ENCODE data around the gene RAI1.

The RAI1 gene

DNA sequence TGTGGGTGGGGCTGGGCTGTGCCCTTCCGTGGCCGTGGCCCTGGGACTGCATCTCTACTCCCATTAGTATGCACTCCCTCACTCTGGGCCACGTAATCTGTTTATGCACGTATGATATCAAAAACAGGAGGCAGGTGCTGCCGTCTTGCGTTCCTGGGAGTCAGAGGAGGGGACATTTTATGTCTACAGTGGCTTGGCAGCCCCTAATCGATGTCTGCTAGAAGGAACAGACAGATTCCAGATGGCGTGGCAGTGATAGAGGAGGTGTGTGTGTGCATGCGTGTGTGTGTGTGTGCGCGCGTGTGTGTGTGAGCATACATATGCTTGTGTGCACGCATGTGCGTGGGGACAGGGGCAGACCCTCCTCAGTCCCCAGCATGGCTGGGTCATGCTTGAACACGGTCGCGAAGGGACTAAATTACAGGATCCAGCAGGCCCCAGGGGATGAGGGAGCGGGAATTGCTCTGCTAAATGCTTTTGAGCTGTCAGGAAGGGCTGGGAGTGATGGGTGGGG lies 110.8 kb downstream of the RAI1 start:
- Histone ChIP-seq H3K4me1 (peaks cover 0 to 23% (median 0%) of the 10 kb centered on the region in 4 donors), H3K9me3 (no peaks in the 10 kb centered on the region), H3K27ac (no peak overlapping the region), H3K4me3 (no peak overlapping the region), H3K36me3 (peaks cover 5 to 45% (median 32%) of the 10 kb centered on the region in 3 donors), H3K27me3 (no peaks in the 10 kb centered on the region)
- intact Hi-C loops (cut with DNase I; ENCODE audit: low total_unique reads), result no loop called here
- no peak for DNase-seq
- TF ChIP-seq, protein P1, sequence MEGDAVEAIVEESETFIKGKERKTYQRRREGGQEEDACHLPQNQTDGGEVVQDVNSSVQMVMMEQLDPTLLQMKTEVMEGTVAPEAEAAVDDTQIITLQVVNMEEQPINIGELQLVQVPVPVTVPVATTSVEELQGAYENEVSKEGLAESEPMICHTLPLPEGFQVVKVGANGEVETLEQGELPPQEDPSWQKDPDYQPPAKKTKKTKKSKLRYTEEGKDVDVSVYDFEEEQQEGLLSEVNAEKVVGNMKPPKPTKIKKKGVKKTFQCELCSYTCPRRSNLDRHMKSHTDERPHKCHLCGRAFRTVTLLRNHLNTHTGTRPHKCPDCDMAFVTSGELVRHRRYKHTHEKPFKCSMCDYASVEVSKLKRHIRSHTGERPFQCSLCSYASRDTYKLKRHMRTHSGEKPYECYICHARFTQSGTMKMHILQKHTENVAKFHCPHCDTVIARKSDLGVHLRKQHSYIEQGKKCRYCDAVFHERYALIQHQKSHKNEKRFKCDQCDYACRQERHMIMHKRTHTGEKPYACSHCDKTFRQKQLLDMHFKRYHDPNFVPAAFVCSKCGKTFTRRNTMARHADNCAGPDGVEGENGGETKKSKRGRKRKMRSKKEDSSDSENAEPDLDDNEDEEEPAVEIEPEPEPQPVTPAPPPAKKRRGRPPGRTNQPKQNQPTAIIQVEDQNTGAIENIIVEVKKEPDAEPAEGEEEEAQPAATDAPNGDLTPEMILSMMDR (IDR thresholded peaks at IDR 0.05), result no peak

DNA sequence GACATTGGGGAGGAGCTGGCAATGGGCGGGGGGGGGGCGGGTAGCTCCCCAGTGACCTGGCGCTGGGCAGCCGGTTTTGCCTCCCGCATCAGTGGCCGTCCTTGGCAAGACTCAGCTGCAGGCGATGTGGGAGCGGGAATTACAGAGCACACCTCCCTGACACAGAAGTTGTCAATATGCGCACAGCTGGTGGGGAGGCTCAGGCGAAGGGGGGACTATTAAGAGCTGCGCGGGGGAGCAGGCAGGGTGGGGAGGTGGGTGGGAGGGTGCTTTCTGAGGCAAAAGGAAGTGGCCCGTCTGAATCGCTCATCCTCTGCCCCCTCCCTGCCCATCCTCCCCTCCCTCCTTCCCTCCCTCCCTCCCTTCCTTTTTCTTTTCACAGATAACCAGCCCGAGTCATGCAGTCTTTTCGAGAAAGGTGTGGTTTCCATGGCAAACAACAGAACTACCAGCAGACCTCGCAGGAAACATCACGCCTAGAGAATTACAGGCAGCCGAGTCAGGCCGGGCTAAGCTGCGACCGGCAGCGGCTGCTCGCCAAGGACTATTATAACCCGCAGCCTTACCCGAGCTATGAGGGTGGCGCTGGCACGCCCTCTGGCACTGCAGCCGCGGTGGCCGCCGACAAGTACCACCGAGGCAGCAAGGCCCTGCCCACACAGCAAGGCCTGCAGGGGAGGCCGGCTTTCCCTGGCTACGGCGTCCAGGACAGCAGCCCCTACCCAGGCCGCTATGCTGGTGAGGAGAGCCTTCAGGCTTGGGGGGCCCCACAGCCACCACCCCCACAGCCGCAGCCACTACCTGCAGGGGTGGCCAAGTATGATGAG lies 111.5 kb downstream of the RAI1 start:
- H3K27me3 ChIP-seq, result no peaks in the 10 kb centered on the region
- H3K4me3 ChIP-seq, result no peak overlapping the region
- no peaks in the 10 kb centered on the region for H3K9me3 ChIP-seq
- intact Hi-C loops (cut with DNase I; ENCODE audit: low total_unique reads), result no loop called here
- no peak for DNase-seq
- peaks cover 0 to 23% (median 0%) of the 10 kb centered on the region in 4 donors for H3K4me1 ChIP-seq
- H3K27ac ChIP-seq, result no peak overlapping the region
- peaks cover 5 to 52% (median 35%) of the 10 kb centered on the region in 3 donors for H3K36me3 ChIP-seq
- TF ChIP-seq, protein P1 (IDR thresholded peaks at IDR 0.05), result no peak

DNA sequence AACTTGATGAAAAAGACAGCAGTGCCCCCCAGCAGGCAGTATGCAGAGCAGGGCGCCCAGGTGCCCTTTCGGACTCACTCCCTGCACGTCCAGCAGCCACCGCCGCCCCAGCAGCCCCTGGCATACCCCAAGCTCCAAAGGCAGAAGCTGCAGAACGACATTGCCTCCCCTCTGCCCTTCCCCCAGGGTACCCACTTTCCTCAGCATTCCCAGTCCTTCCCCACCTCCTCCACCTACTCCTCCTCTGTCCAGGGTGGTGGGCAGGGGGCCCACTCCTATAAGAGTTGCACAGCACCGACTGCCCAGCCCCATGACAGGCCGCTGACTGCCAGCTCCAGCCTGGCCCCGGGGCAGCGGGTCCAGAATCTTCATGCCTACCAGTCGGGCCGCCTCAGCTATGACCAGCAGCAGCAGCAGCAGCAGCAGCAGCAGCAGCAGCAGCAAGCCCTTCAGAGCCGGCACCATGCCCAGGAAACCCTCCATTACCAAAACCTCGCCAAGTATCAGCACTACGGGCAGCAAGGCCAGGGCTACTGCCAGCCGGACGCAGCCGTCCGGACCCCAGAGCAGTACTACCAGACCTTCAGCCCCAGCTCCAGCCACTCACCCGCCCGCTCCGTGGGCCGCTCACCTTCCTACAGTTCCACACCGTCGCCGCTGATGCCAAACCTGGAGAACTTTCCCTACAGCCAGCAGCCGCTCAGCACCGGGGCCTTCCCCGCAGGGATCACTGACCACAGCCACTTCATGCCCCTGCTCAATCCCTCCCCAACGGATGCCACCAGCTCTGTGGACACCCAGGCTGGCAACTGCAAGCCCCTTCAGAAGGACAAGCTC lies 112.3 kb downstream of the RAI1 start:
- Histone ChIP-seq H3K4me3 (no peak overlapping the region), H3K36me3 (peaks cover 5 to 60% (median 43%) of the 10 kb centered on the region in 3 donors), H3K27me3 (no peaks in the 10 kb centered on the region), H3K27ac (no peak overlapping the region), H3K4me1 (peaks cover 0 to 23% (median 0%) of the 10 kb centered on the region in 4 donors), H3K9me3 (no peaks in the 10 kb centered on the region)
- TF ChIP-seq, protein P1 (IDR thresholded peaks at IDR 0.05), result no peak
- DNase-seq, result no peak
- intact Hi-C loops (cut with DNase I; ENCODE audit: low total_unique reads), result no loop called here

DNA sequence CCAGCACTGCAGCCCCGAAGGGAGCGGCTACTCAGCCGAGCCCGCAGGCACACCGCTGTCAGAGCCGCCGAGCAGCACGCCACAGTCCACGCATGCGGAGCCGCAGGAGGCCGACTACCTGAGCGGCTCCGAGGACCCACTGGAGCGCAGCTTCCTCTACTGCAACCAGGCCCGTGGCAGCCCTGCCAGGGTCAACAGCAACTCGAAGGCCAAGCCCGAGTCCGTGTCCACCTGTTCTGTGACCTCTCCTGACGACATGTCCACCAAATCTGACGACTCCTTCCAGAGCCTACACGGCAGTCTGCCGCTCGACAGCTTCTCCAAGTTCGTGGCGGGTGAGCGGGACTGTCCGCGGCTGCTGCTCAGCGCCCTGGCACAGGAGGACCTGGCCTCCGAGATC lies 113.1 kb downstream of the RAI1 start:
- DNase-seq, result no peak
- Histone ChIP-seq H3K36me3 (peaks cover 5 to 68% (median 43%) of the 10 kb centered on the region in 3 donors), H3K27me3 (no peaks in the 10 kb centered on the region), H3K27ac (no peak overlapping the region), H3K4me1 (peaks cover 0 to 23% (median 0%) of the 10 kb centered on the region in 4 donors), H3K9me3 (no peaks in the 10 kb centered on the region), H3K4me3 (no peak overlapping the region)
- intact Hi-C loops (cut with DNase I; ENCODE audit: low total_unique reads), result no loop called here
- TF ChIP-seq, protein P1 (IDR thresholded peaks at IDR 0.05), result no peak

DNA sequence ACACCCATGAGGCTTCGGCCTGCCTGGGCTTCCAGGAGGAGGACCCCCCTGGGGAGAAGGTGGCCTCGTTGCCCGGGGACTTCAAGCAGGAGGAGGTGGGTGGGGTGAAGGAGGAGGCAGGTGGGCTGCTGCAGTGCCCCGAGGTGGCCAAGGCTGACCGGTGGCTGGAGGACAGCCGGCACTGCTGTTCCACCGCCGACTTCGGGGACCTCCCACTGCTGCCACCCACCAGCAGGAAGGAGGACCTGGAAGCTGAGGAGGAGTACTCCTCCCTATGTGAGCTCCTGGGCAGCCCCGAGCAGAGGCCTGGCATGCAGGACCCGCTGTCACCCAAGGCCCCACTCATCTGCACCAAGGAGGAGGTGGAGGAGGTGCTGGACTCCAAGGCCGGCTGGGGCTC lies 114.0 kb downstream of the RAI1 start:
- H3K4me3 ChIP-seq, result no peak overlapping the region
- no peaks in the 10 kb centered on the region for H3K27me3 ChIP-seq
- intact Hi-C loops (cut with DNase I; ENCODE audit: low total_unique reads), result no loop called here
- TF ChIP-seq, protein P1 (IDR thresholded peaks at IDR 0.05), result no peak
- no peak for DNase-seq
- H3K4me1 ChIP-seq, result peaks cover 0 to 19% (median 0%) of the 10 kb centered on the region in 4 donors
- no peaks in the 10 kb centered on the region for H3K9me3 ChIP-seq
- peaks cover 5 to 74% (median 43%) of the 10 kb centered on the region in 3 donors for H3K36me3 ChIP-seq
- no peak overlapping the region for H3K27ac ChIP-seq

All from tibial artery (tissue), 4 donors.